H1 (cell line): ENCODE measurements around the gene DSTN. TPM values are rescaled to one million over a fixed set of nuclear protein-coding genes. Genes with fewer than 3 reads are reported as not detected.

ENCODE experiments used
- CTCF ChIA-PET: fragments of 300-600 bp; sonication (Branson Sonifier 250); formaldehyde crosslinking; loops from one replicate; lab custom pipeline; 2021; ENCODE audit not compliant: partially characterized antibody; lab: Charles Lee
- POLR2A ChIA-PET: fragments of 300-600 bp; sonication (Branson Sonifier 250); formaldehyde crosslinking; loops from one replicate; lab custom pipeline; 2021; ENCODE audit warnings: inconsistent platforms; ENCODE audit not compliant: partially characterized antibody; lab: Charles Lee
- DNase-seq, 2 experiments: peaks; one replicate each; pipeline versions ENCODE4 v3.0.0 to v3.0.0-alpha.2; 2010 to 2022; ENCODE audit warnings: low spot score in 2 of 2, low read depth in 1 of 2, mixed read lengths in 1 of 2
- FAIRE-seq: peaks from 2 replicates; lab custom pipeline; 2011; peaks lifted over from hg19 to GRCh38; lab: Jason Lieb, UNC
- H2AFZ ChIP-seq: 2 replicates; pipeline ENCODE4 v1.8.1; 2012; ENCODE audit warnings: low read length, inconsistent platforms
- H2AK5ac ChIP-seq: 2 replicates; pipeline ENCODE4 v1.6.1; 2013; ENCODE audit warnings: low read depth, low read length
- H2BK120ac ChIP-seq: replicated peaks from 2 replicates; pipeline ENCODE3; 2013; ENCODE audit warnings: low read depth, low read length, inconsistent platforms
- H2BK12ac ChIP-seq: 2 replicates; pipeline ENCODE4 v1.6.1; 2013; ENCODE audit warnings: low read depth, low read length
- H2BK15ac ChIP-seq: 2 replicates; pipeline ENCODE4 v1.6.1; 2013; ENCODE audit warnings: low read length
- H2BK20ac ChIP-seq: 2 replicates; pipeline ENCODE4 v1.6.1; 2013; ENCODE audit warnings: low read length
- H2BK5ac ChIP-seq: 2 replicates; pipeline ENCODE4 v1.6.1; 2013; ENCODE audit warnings: low read depth, low read length
- H3K14ac ChIP-seq: 2 replicates; pipeline ENCODE4 v1.6.1; 2013; ENCODE audit warnings: inconsistent platforms; ENCODE audit not compliant: insufficient read length
- H3K18ac ChIP-seq: 2 replicates; pipeline ENCODE4 v1.6.1; 2013; ENCODE audit warnings: low read length; ENCODE audit errors: extremely low read depth
- H3K23ac ChIP-seq: 2 replicates; pipeline ENCODE4 v1.6.1; 2013; ENCODE audit warnings: inconsistent platforms; ENCODE audit not compliant: insufficient read length
- H3K23me2 ChIP-seq: 2 replicates; pipeline ENCODE4 v1.6.1; 2013; ENCODE audit warnings: low read depth, low read length
- H3K27ac ChIP-seq: 2 replicates; pipeline ENCODE4 v1.6.1; 2011; ENCODE audit warnings: low read depth, low read length, inconsistent platforms
- H3K27me3 ChIP-seq, 4 experiments: replicated peaks in 1 of 4; 1 replicate in 1 of 4; 2 replicates in 3 of 4; pipeline versions ENCODE4 v1.6.1 to v1.8.1; 2011 to 2013; ENCODE audit warnings: low read length in 3 of 4, mild to moderate bottlenecking in 3 of 4, inconsistent platforms in 2 of 4, mixed read lengths in 2 of 4, moderate library complexity in 1 of 4; ENCODE audit not compliant: control insufficient read depth in 3 of 4, insufficient read depth in 3 of 4; ENCODE audit errors: extremely low read depth in 1 of 4
- H3K36me3 ChIP-seq, 4 experiments: 2 replicates each; pipeline versions ENCODE4 v1.6.1 to v1.8.1; 2011 to 2013; ENCODE audit warnings: mild to moderate bottlenecking in 4 of 4, low read length in 3 of 4, moderate library complexity in 2 of 4, control low read depth in 1 of 4, inconsistent platforms in 1 of 4; ENCODE audit not compliant: insufficient read depth in 4 of 4, control insufficient read depth in 2 of 4
- H3K4ac ChIP-seq: replicated peaks from 2 replicates; pipeline ENCODE3; 2013; ENCODE audit warnings: low read length, low read depth, mixed read lengths, inconsistent platforms; ENCODE audit not compliant: insufficient read length
- H3K4me1 ChIP-seq, 4 experiments: replicated peaks in 1 of 4; 1 replicate in 1 of 4; 2 replicates in 3 of 4; pipeline versions ENCODE4 v1.6.1 to v1.8.1; 2011 to 2013; ENCODE audit warnings: low read length in 3 of 4, inconsistent platforms in 2 of 4, mixed read lengths in 1 of 4; ENCODE audit not compliant: insufficient read depth in 4 of 4, control insufficient read depth in 3 of 4
- H3K4me2 ChIP-seq, 2 experiments: 2 replicates each; pipeline versions ENCODE4 v1.6.1 to v1.8.1; 2011 to 2013; ENCODE audit warnings: low read depth in 2 of 2, low read length in 2 of 2, control low read depth in 1 of 2, inconsistent platforms in 1 of 2, mild to moderate bottlenecking in 1 of 2; ENCODE audit not compliant: insufficient read depth in 1 of 2
- H3K4me3 ChIP-seq, 4 experiments: fragments of 200-600, 300-600 bp in 1 of 4; sonication (generic), shearing (Covaris generic), sonication (Bioruptor Twin) in 1 of 4; 2 replicates each; pipeline versions ENCODE4 v1.5.1 to v1.8.1; 2011 to 2016; ENCODE audit warnings: low read length in 4 of 4, low read depth in 3 of 4, control low read depth in 2 of 4, inconsistent platforms in 2 of 4, mild to moderate bottlenecking in 2 of 4, mixed read lengths in 1 of 4, moderate library complexity in 1 of 4; ENCODE audit not compliant: insufficient read depth in 2 of 4; ENCODE audit errors: extremely low read depth in 1 of 4
- H3K56ac ChIP-seq: replicated peaks from 2 replicates; pipeline ENCODE3; 2013; ENCODE audit warnings: low read depth, mild to moderate bottlenecking, mixed read lengths, low read length, inconsistent platforms; ENCODE audit not compliant: insufficient read length
- H3K79me1 ChIP-seq: 2 replicates; pipeline ENCODE4 v1.6.1; 2013; ENCODE audit warnings: low read depth, low read length, control low read depth
- H3K79me2 ChIP-seq, 2 experiments: 2 replicates each; pipeline versions ENCODE4 v1.6.1 to v1.8.1; 2012 to 2013; ENCODE audit warnings: low read length in 2 of 2, mild to moderate bottlenecking in 2 of 2, inconsistent platforms in 1 of 2; ENCODE audit not compliant: insufficient read depth in 2 of 2, control insufficient read depth in 1 of 2
- H3K9ac ChIP-seq, 4 experiments: replicated peaks in 1 of 4; 1 replicate in 1 of 4; 2 replicates in 3 of 4; pipeline versions ENCODE4 v1.6.1 to v1.8.1; 2011 to 2013; ENCODE audit warnings: low read depth in 3 of 4, low read length in 3 of 4, control low read depth in 2 of 4, mild to moderate bottlenecking in 2 of 4, moderate library complexity in 2 of 4, inconsistent platforms in 1 of 4; ENCODE audit errors: extremely low read depth in 1 of 4
- H3K9me3 ChIP-seq, 2 experiments: 2 replicates each; pipeline versions ENCODE4 v1.6.1 to v1.8.1; 2012 to 2013; ENCODE audit warnings: mild to moderate bottlenecking in 2 of 2, moderate library complexity in 2 of 2, control low read depth in 1 of 2, inconsistent platforms in 1 of 2, low read depth in 1 of 2, low read length in 1 of 2, mixed read lengths in 1 of 2; ENCODE audit not compliant: insufficient read depth in 2 of 2
- H4K20me1 ChIP-seq, 2 experiments: replicated peaks in 1 of 2; 2 replicates each; pipeline versions ENCODE3 to v1.8.1; 2011 to 2013; ENCODE audit warnings: inconsistent platforms in 2 of 2, low read length in 2 of 2, mild to moderate bottlenecking in 1 of 2; ENCODE audit not compliant: insufficient read depth in 2 of 2, control insufficient read depth in 1 of 2
- H4K5ac ChIP-seq: 2 replicates; pipeline ENCODE4 v1.6.1; 2013; ENCODE audit warnings: low read length, low read depth, mixed read lengths, inconsistent platforms; ENCODE audit not compliant: insufficient read length
- H4K8ac ChIP-seq: 2 replicates; pipeline ENCODE4 v1.8.0; 2013; ENCODE audit warnings: mild to moderate bottlenecking, moderate library complexity, low read length, inconsistent platforms; ENCODE audit not compliant: insufficient read depth; ENCODE audit errors: extremely low read depth
- H4K91ac ChIP-seq: replicated peaks from 2 replicates; pipeline ENCODE3; 2013; ENCODE audit warnings: low read length, mixed read lengths, inconsistent platforms; ENCODE audit not compliant: insufficient read length
- CBX8 ChIP-seq: fragments of 300-800, 300-1000 bp; sonication (generic); IDR thresholded peaks from 2 replicates; pipeline ENCODE4 v1.7.1; 2016; ENCODE audit warnings: low read depth, low read length, borderline replicate concordance
- CHD1 ChIP-seq: IDR thresholded peaks from 2 replicates; pipeline ENCODE4 v1.6.1; 2012; ENCODE audit warnings: low read depth, low read length, improper control_type of control experiment
- PHF8 ChIP-seq: fragments of 200-600 bp; sonication (generic); conservative IDR thresholded peaks from 2 replicates; pipeline ENCODE4 v1.7.1; 2012; ENCODE audit warnings: low read depth, mild to moderate bottlenecking, inconsistent platforms, low read length, moderate library complexity
- POLR2AphosphoS5 ChIP-seq: IDR thresholded peaks from 2 replicates; pipeline ENCODE4 v1.6.1; 2011; ENCODE audit warnings: low read depth, low read length
- RNF2 ChIP-seq: fragments of 200-900, 300-1000 bp; sonication (generic); IDR thresholded peaks from 2 replicates; pipeline ENCODE4 v1.7.1; 2016; ENCODE audit warnings: borderline replicate concordance, low read depth, mild to moderate bottlenecking, antibody characterized with exemption, low read length; ENCODE audit not compliant: poor library complexity, severe bottlenecking; ENCODE audit errors: missing control alignments
- SIRT6 ChIP-seq: IDR thresholded peaks from one replicate; pipeline ENCODE4 v1.7.1; 2012; ENCODE audit warnings: low read length, inconsistent platforms
- SIX5 ChIP-seq: IDR thresholded peaks from 2 replicates; pipeline ENCODE4 v1.6.1; 2011; ENCODE audit warnings: mild to moderate bottlenecking, low read depth, low read length
- ZNF274 ChIP-seq: IDR thresholded peaks from 2 replicates; pipeline ENCODE4 v1.7.0; 2012; ENCODE audit warnings: low read length, borderline replicate concordance; ENCODE audit errors: extremely low read depth
- WGBS, 2 experiments: shearing (Covaris generic) in 1 of 2; methylation state at CpG; one replicate each; pipeline versions ENCODE4 v1.1.6 to v1.1.7; 2013 to 2015; ENCODE audit warnings: low lambda C conversion rate in 2 of 2, mixed read lengths in 2 of 2, inconsistent platforms in 1 of 2, low coverage in 1 of 2, missing lambda C conversion rate in 1 of 2; ENCODE audit not compliant: insufficient replicate concordance in 2 of 2, insufficient coverage in 1 of 2, insufficient read length in 1 of 2; ENCODE audit errors: extremely low coverage in 1 of 2, missing lambda C conversion rate in 1 of 2; 5-methylcytosine and 5-hydroxymethylcytosine counted together
- polyA plus RNA-seq, 7 experiments: library from polyadenylated mRNA; depleted of rRNA in 3 of 7; stranded (reverse) in 5 of 7; unstranded in 2 of 7; fragments of >200 nt in 5 of 7; fragments of 200-250 nt in 2 of 7; gene quantifications; 1 replicate in 5 of 7; 2 replicates in 1 of 7; 4 replicates in 1 of 7; pipeline versions ENCODE4 v1.2.1 to v1.2.3, GENCODE V29; 2011 to 2013; ENCODE audit warnings: missing spikeins in 2 of 7, mixed read lengths in 2 of 7
- total RNA-seq: library from RNA; stranded (reverse); fragmentation: NEBNext Ultra II Directional; extraction: Animal tissue kit (Norgen Biotek cat#: 25700); gene quantifications from 2 replicates; pipeline ENCODE4 v1.2.1, GENCODE V29; 2021
- TF ChIP-seq, protein P1 (sequence below): IDR thresholded peaks from 2 replicates; pipeline ENCODE4 v1.6.1; 2012; ENCODE audit warnings: low read length, inconsistent platforms

DSTN gene
- total and polyA plus RNA-seq, 2 of the 8 experiments (the other 6 are each of a cell fraction or from before 2014, with no cell fraction given): 43.3 to 208 TPM

DNA sequence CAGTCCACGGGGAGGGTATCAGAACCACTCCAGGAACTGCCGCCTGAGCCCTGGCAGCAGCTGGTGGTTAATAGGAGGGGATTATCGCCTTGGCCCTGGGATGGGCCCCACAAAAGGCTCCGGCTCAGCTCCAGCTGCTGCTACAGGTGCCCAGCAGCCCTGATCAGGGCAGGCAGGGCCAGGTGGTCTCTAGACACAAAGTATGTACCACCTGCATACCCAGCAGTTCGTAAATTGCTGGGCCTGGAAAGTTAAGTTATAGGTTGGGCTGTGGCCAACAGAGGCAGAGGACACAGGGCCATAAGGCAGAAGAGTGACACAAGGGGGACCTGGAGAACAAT lies 77.1 kb downstream of the DSTN start:
- Histone ChIP-seq H3K4ac (no peak overlapping the region), H3K9me3 (no peaks in the 10 kb centered on the region), H2BK15ac (no peak overlapping the region), H2BK12ac (no peak overlapping the region), H3K18ac (no peak overlapping the region), H3K56ac (no peak overlapping the region), H3K36me3 (no peaks in the 10 kb centered on the region), H2BK5ac (0 out of 2 replicates have a peak overlapping the region, but pooled peaks have one; percentile 78), H3K79me2 (peaks cover 0 to 86% of the 10 kb centered on the region in 2 experiments; a peak in 2 of 4 replicates), H4K8ac (no peak overlapping the region), H3K27ac (no peak overlapping the region), H2BK120ac (no peak overlapping the region), H2AFZ (no peak overlapping the region), H3K4me1 (peaks cover 1 to 6% (median 3%) of the 10 kb centered on the region in 4 experiments; a peak in 5 of 7 replicates), H3K23ac (no peak overlapping the region), H3K79me1 (peaks cover 27% of the 10 kb centered on the region; the same call in 1 of the 2 replicates), H3K14ac (no peak overlapping the region), H4K5ac (no peak overlapping the region), H3K9ac (no peak overlapping the region), H3K4me2 (no peak overlapping the region), H3K27me3 (no peaks in the 10 kb centered on the region), H4K20me1 (peaks cover 14 to 35% of the 10 kb centered on the region in 2 experiments), H3K23me2 (no peaks in the 10 kb centered on the region), H2AK5ac (no peak overlapping the region), H2BK20ac (no peak overlapping the region), H3K4me3 (no peak overlapping the region), H4K91ac (no peak overlapping the region)
- FAIRE-seq (no peak), DNase-seq (no peak)
- CTCF ChIA-PET: interaction anchor here (0.9 to 5.9 kb wide), 9 partner anchors 7 to 292 kb away, joined by 3 to 45 read pairs (median 4); partner anchors contain the start of gene RRBP1
- POLR2A ChIA-PET: interaction anchor here (0.6 kb wide), 1 partner anchor 42 kb away, joined by 3 read pairs; no protein-coding TSS in a partner anchor
- TF ChIP-seq CHD1 (no peak), PHF8 (no peak), SIRT6 (no peak), CBX8 (no peak), SIX5 (no peak), RNF2 (no peak), ZNF274 (no peak), POLR2AphosphoS5 (no peak)
- TF ChIP-seq, protein P1, sequence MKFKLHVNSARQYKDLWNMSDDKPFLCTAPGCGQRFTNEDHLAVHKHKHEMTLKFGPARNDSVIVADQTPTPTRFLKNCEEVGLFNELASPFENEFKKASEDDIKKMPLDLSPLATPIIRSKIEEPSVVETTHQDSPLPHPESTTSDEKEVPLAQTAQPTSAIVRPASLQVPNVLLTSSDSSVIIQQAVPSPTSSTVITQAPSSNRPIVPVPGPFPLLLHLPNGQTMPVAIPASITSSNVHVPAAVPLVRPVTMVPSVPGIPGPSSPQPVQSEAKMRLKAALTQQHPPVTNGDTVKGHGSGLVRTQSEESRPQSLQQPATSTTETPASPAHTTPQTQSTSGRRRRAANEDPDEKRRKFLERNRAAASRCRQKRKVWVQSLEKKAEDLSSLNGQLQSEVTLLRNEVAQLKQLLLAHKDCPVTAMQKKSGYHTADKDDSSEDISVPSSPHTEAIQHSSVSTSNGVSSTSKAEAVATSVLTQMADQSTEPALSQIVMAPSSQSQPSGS: no peak
- 73% methylated on average over 5 of the region's 5 CpGs; no CpG with 5 or more reads in 1 of the 2 experiments for WGBS, 2 experiments
